DOHH2 (cell line): ENCODE data around the gene SDHB.

Source experiments
- H3F3A ChIP-seq: fragments of 200-600 bp; sonication (generic), shearing (Covaris generic); 2 replicates; pipeline ENCODE4 v1.6.0; 2016; ENCODE audit warnings: antibody characterized with exemption, mild to moderate bottlenecking; ENCODE audit not compliant: control insufficient read depth, insufficient read depth
- H3K27ac ChIP-seq: fragments of 200-600 bp; sonication (generic); 2 replicates; pipeline ENCODE4 v1.5.1; 2014; ENCODE audit warnings: low read depth, mild to moderate bottlenecking, low read length, moderate library complexity
- H3K27me3 ChIP-seq: fragments of 200-600 bp; sonication (generic); 2 replicates; pipeline ENCODE4 v1.6.1; 2014; ENCODE audit warnings: mild to moderate bottlenecking, low read length, mixed read lengths; ENCODE audit not compliant: control insufficient read depth
- H3K36me3 ChIP-seq: fragments of 200-600 bp; sonication (generic); 2 replicates; pipeline ENCODE4 v1.6.1; 2014; ENCODE audit warnings: mild to moderate bottlenecking, low read length, moderate library complexity, mixed read lengths; ENCODE audit not compliant: control insufficient read depth
- H3K4me1 ChIP-seq: fragments of 200-600 bp; sonication (generic); 2 replicates; pipeline ENCODE4 v1.6.1; 2014; ENCODE audit warnings: mild to moderate bottlenecking, low read length, mixed read lengths; ENCODE audit not compliant: control insufficient read depth
- H3K4me2 ChIP-seq: fragments of 200-600 bp; sonication (generic); 2 replicates; pipeline ENCODE4 v1.6.0; 2014; ENCODE audit warnings: mild to moderate bottlenecking, low read length, moderate library complexity
- H3K4me3 ChIP-seq: fragments of 200-600 bp; sonication (generic); 2 replicates; pipeline ENCODE4 v1.5.1; 2014; ENCODE audit warnings: mild to moderate bottlenecking, low read length, mixed read lengths
- H3K79me2 ChIP-seq: fragments of 200-600 bp; sonication (generic); 2 replicates; pipeline ENCODE4 v1.6.1; 2014; ENCODE audit warnings: mild to moderate bottlenecking, low read length, mixed read lengths; ENCODE audit not compliant: control insufficient read depth
- H3K9me2 ChIP-seq: fragments of 200-600 bp; sonication (generic); replicated peaks from 2 replicates; pipeline ENCODE4 v1.6.1; 2014; ENCODE audit warnings: mild to moderate bottlenecking, low read length, mixed read lengths; ENCODE audit not compliant: control insufficient read depth
- H3K9me3 ChIP-seq: fragments of 200-600 bp; sonication (generic); 2 replicates; pipeline ENCODE4 v1.6.1; 2014; ENCODE audit warnings: antibody characterized with exemption, low read length, mixed read lengths; ENCODE audit not compliant: control insufficient read depth, insufficient read depth
- H4K20me1 ChIP-seq: fragments of 200-600 bp; sonication (generic); 2 replicates; pipeline ENCODE4 v1.6.0; 2014; ENCODE audit warnings: low read depth, mild to moderate bottlenecking, antibody characterized with exemption, low read length, moderate library complexity; ENCODE audit not compliant: control insufficient read depth, insufficient read depth
- CTCF ChIP-seq: fragments of 200-600 bp; sonication (generic); IDR thresholded peaks from one replicate; pipeline ENCODE4 v1.5.1; 2014; ENCODE audit warnings: antibody characterized with exemption, mild to moderate bottlenecking, low read depth, low read length; ENCODE audit not compliant: poor library complexity, severe bottlenecking
- EZH2phosphoT487 ChIP-seq: fragments of 200-600 bp; sonication (generic); IDR thresholded peaks from 2 replicates; pipeline ENCODE4 v1.6.1; 2017; ENCODE audit warnings: borderline replicate concordance, mild to moderate bottlenecking, antibody characterized with exemption, low read length, moderate library complexity, mixed read lengths

SDHB gene

GRCh38 chr1:17080880-17081279 lies 27.0 kb upstream of the SDHB start:
- Histone ChIP-seq H3K9me3 (no peaks in the 10 kb centered on the region), H4K20me1 (no peaks in the 10 kb centered on the region), H3K27me3 (no peaks in the 10 kb centered on the region), H3K4me2 (no peak overlapping the region), H3K9me2 (no peaks in the 10 kb centered on the region), H3K79me2 (no peaks in the 10 kb centered on the region), H3K4me3 (no peak overlapping the region), H3K36me3 (no peaks in the 10 kb centered on the region), H3K4me1 (no peaks in the 10 kb centered on the region), H3F3A (no peaks in the 10 kb centered on the region), H3K27ac (no peak overlapping the region)
- TF ChIP-seq EZH2phosphoT487 (no peak), CTCF (no peak)

DNA sequence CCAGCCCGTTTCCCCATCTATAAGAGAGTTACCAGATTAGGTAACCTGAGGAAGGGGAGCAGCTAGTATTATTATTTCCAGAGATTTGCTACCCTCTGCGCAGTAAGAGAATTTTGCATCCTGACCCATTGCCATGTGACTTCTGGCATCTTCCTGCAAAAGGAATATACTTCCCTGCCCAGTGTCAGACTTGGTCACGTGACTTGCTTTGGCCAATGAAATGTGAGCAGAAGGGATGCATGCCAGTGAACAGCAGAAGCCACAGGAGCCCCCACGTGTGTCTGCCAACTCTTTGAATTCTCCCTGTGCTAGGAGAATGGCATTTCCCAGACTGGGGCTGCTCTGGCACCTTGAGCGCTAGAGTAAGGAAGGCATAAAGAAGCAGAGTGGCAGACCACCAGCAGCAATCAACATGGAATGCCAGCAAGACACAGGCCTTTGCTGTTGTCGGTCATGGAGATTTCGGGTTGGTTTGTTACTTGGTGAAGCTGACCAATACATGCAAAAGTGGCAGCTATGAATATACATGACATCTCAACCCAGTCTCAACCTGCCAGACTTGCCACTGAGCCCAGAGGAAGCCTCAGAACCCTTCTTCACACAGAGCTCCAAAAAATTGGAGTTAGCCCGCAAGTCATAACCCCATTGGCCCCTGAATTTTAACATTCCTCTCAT lies 26.4 kb upstream of the SDHB start:
- Histone ChIP-seq H3F3A (no peaks in the 10 kb centered on the region), H3K9me2 (no peaks in the 10 kb centered on the region), H3K27ac (no peak overlapping the region), H3K36me3 (no peaks in the 10 kb centered on the region), H4K20me1 (no peaks in the 10 kb centered on the region), H3K4me1 (no peaks in the 10 kb centered on the region), H3K4me2 (no peak overlapping the region), H3K27me3 (no peaks in the 10 kb centered on the region), H3K9me3 (no peaks in the 10 kb centered on the region; the same call in 1 of the 2 replicates), H3K4me3 (no peak overlapping the region), H3K79me2 (no peaks in the 10 kb centered on the region)
- no peak for TF ChIP-seq CTCF
- TF ChIP-seq EZH2phosphoT487: no peak

- Histone ChIP-seq H3K4me1 (no peaks in the 10 kb centered on the region), H3K4me2 (no peak overlapping the region), H3K27ac (no peak overlapping the region), H3F3A (no peaks in the 10 kb centered on the region), H3K36me3 (no peaks in the 10 kb centered on the region), H3K4me3 (no peak overlapping the region), H4K20me1 (no peaks in the 10 kb centered on the region), H3K9me3 (no peaks in the 10 kb centered on the region; the same call in 1 of the 2 replicates), H3K27me3 (no peaks in the 10 kb centered on the region), H3K9me2 (no peaks in the 10 kb centered on the region), H3K79me2 (no peaks in the 10 kb centered on the region)
- TF ChIP-seq CTCF (no peak), EZH2phosphoT487 (no peak)
Measured at GRCh38 chr1:17078991-17079868, 25.4 kb upstream of the SDHB start.
